B cell (primary cell): ENCODE measurements around the gene NADK2. TPM values are rescaled to one million over a fixed set of nuclear protein-coding genes. Genes with fewer than 3 reads are reported as not detected.

Source experiments
- ATAC-seq: fragments of 200-7000 bp; cut with Tn5 transposase; one replicate; pipeline ENCODE4 v1.10.0; 2021; ENCODE audit warnings: low read depth, mild to moderate bottlenecking, moderate number of reproducible peaks, moderate library complexity
- CTCF ChIA-PET: fragments of 350-600 bp; sonication (Branson Sonifier 250); formaldehyde crosslinking; loops from one replicate; lab custom pipeline; 2021; ENCODE audit warnings: antibody characterized with exemption, inconsistent platforms; lab: Charles Lee
- POLR2A ChIA-PET: fragments of 350-600 bp; sonication (Branson Sonifier 250); formaldehyde crosslinking; loops from one replicate; lab custom pipeline; 2021; ENCODE audit warnings: antibody characterized with exemption; lab: Charles Lee
- DNase-seq: peaks from one replicate; pipeline ENCODE4 v3.0.0; 2013
- H2AFZ ChIP-seq: 2 replicates; pipeline ENCODE4 v1.6.1; 2012; ENCODE audit warnings: mild to moderate bottlenecking, low read depth, low read length; ENCODE audit not compliant: insufficient read depth, poor library complexity, severe bottlenecking
- H3K27ac ChIP-seq, 2 donors: 1 replicate in 1 of 2; 2 replicates in 1 of 2; pipeline ENCODE4 v1.5.1; 2012 to 2013; ENCODE audit warnings: low read length in 2 of 2, mild to moderate bottlenecking in 2 of 2, moderate library complexity in 1 of 2
- H3K27me3 ChIP-seq, 4 experiments: fragments of 200-600 bp in 1 of 4; sonication (generic) in 1 of 4; replicated peaks in 1 of 4; 1 replicate in 2 of 4; 2 replicates in 2 of 4; pipeline versions ENCODE4 v1.6.1 to v1.7.0; 2013 to 2016; ENCODE audit warnings: low read length in 3 of 4, mild to moderate bottlenecking in 2 of 4, mixed read lengths in 1 of 4, moderate library complexity in 1 of 4; ENCODE audit not compliant: insufficient read depth in 4 of 4, control insufficient read depth in 3 of 4; ENCODE audit errors: control extremely low read depth in 1 of 4
- H3K36me3 ChIP-seq, 2 experiments: replicated peaks in 1 of 2; 1 replicate in 1 of 2; 2 replicates in 1 of 2; pipeline versions ENCODE4 v1.6.1 to v1.7.1; 2013; ENCODE audit warnings: low read length in 1 of 2; ENCODE audit not compliant: insufficient read depth in 2 of 2, control insufficient read depth in 1 of 2; ENCODE audit errors: control extremely low read depth in 1 of 2, extremely low read depth in 1 of 2
- H3K4me1 ChIP-seq, 2 donors: fragments of 200-600 bp in 1 of 2; sonication (generic) in 1 of 2; 1 replicate in 1 of 2; 2 replicates in 1 of 2; pipeline versions ENCODE4 v1.5.1 to v1.6.1; 2013 to 2017; ENCODE audit warnings: low read length in 2 of 2; ENCODE audit not compliant: control insufficient read depth in 2 of 2, insufficient read depth in 2 of 2
- H3K4me2 ChIP-seq: replicated peaks from 2 replicates; pipeline ENCODE3; 2012; ENCODE audit warnings: mild to moderate bottlenecking, low read depth, low read length; ENCODE audit not compliant: poor library complexity, severe bottlenecking
- H3K4me3 ChIP-seq, 5 experiments: fragments of 200-600 bp in 1 of 5; sonication (generic) in 1 of 5; 1 replicate in 3 of 5; 2 replicates in 2 of 5; pipeline versions ENCODE4 v1.5.1 to v1.7.0; 2011 to 2016; ENCODE audit warnings: low read length in 4 of 5, mild to moderate bottlenecking in 4 of 5, low read depth in 2 of 5, control low read depth in 1 of 5, moderate library complexity in 1 of 5; ENCODE audit not compliant: insufficient read depth in 1 of 5; ENCODE audit errors: control extremely low read depth in 1 of 5, extremely low read depth in 1 of 5
- H3K79me2 ChIP-seq: fragments of 200-600 bp; sonication (generic); one replicate; pipeline ENCODE4 v1.6.0; 2016; ENCODE audit warnings: low read length; ENCODE audit not compliant: control insufficient read depth, insufficient read depth
- H3K9ac ChIP-seq: fragments of 200-600 bp; sonication (generic); 2 replicates; pipeline ENCODE4 v1.6.1; 2017; ENCODE audit warnings: mild to moderate bottlenecking, low read length, moderate library complexity
- H3K9me3 ChIP-seq, 3 donors: one replicate each; pipeline versions ENCODE4 v1.6.1 to v1.7.1; 2013; ENCODE audit warnings: low read length in 2 of 3; ENCODE audit not compliant: control insufficient read depth in 2 of 3, insufficient read depth in 1 of 3; ENCODE audit errors: control extremely low read depth in 1 of 3
- H4K20me1 ChIP-seq: 2 replicates; pipeline ENCODE4 v1.6.0; 2012; ENCODE audit warnings: mild to moderate bottlenecking, low read length; ENCODE audit not compliant: insufficient read depth, control insufficient read depth, poor library complexity, severe bottlenecking
- H3K27ac Mint-ChIP-seq: one replicate; pipeline ENCODE4 v1.8.0; 2021; ENCODE audit warnings: mixed read lengths
- H3K27me3 Mint-ChIP-seq: one replicate; pipeline ENCODE4 v1.8.0; 2021; ENCODE audit warnings: mixed read lengths
- H3K4me1 Mint-ChIP-seq: one replicate; pipeline ENCODE4 v1.8.0; 2021; ENCODE audit warnings: mixed read lengths
- H3K4me3 Mint-ChIP-seq: one replicate; pipeline ENCODE4 v1.8.0; 2021; ENCODE audit warnings: mixed read lengths
- H3K9me3 Mint-ChIP-seq: one replicate; pipeline ENCODE4 v1.8.0; 2022; ENCODE audit warnings: mixed read lengths; ENCODE audit not compliant: insufficient read depth
- CTCF ChIP-seq: fragments of 200-600 bp; IDR thresholded peaks from one replicate; pipeline ENCODE4 v1.8.0; 2022; ENCODE audit warnings: antibody characterized with exemption, mild to moderate bottlenecking
- EZH2 ChIP-seq: IDR thresholded peaks from 2 replicates; pipeline ENCODE4 v1.6.1; 2012; ENCODE audit warnings: borderline replicate concordance, low read depth, mild to moderate bottlenecking, moderate library complexity, low read length; ENCODE audit not compliant: insufficient read depth, poor library complexity, severe bottlenecking
- WGBS: methylation state at CpG from one replicate; pipeline ENCODE4 v1.1.5; 2013; ENCODE audit warnings: missing lambda C conversion rate; ENCODE audit not compliant: insufficient coverage; 5-methylcytosine and 5-hydroxymethylcytosine counted together
- intact Hi-C: fragments of 100-400 bp; cut with micrococcal nuclease; formaldehyde crosslinking; loops from one replicate; pipeline ENCODE4 v1.10.0; 2022
- polyA plus RNA-seq: library from polyadenylated mRNA; depleted of rRNA; stranded (reverse); fragments of >200 nt; gene quantifications from 2 replicates; pipeline ENCODE4 v1.2.3, GENCODE V29; 2012
- total RNA-seq, 2 donors: library from RNA; stranded (reverse); fragments of 120-200 nt in 1 of 2; gene quantifications; 1 replicate in 1 of 2; 2 replicates in 1 of 2; pipeline versions ENCODE4 v1.2.3 to v1.2.4, GENCODE V29; 2013 to 2022

Gene NADK2
- total and polyA plus RNA-seq, 2 donors (not counting 1 experiment from before 2014, with no cell fraction given) = 3.3 to 18.6 TPM

- Histone ChIP-seq H3K4me3 (no peak overlapping the region), H3K79me2 (no peaks in the 10 kb centered on the region), H3K9me3 (no peaks in the 10 kb centered on the region), H4K20me1 (no peaks in the 10 kb centered on the region), H3K36me3 (no peaks in the 10 kb centered on the region), H3K4me2 (no peak overlapping the region), H3K27me3 (no peaks in the 10 kb centered on the region), H3K9ac (no peak overlapping the region), H3K27ac (no peak overlapping the region), H3K4me1 (no peaks in the 10 kb centered on the region), H2AFZ (no peak overlapping the region)
- H3K4me1 Mint-ChIP-seq = no peaks in the 10 kb centered on the region
- DNase-seq = no peak
- intact Hi-C loops = no loop called here
- H3K4me3 Mint-ChIP-seq = no peak overlapping the region
- peaks cover 3% of the 10 kb centered on the region for H3K9me3 Mint-ChIP-seq
- ChIA-PET POLR2A (no interaction called here), CTCF (no interaction called here)
- no peak overlapping the region for H3K27ac Mint-ChIP-seq
- TF ChIP-seq CTCF (no peak), EZH2 (no peak)
- WGBS = no CpG with 5 or more reads among the region's 2 CpGs
- no peak for ATAC-seq
- H3K27me3 Mint-ChIP-seq = no peaks in the 10 kb centered on the region
Observed at GRCh38 chr5:36208786-36209185, 32.9 kb downstream of the NADK2 start.

- no peaks in the 10 kb centered on the region for H3K36me3 ChIP-seq
- no peaks in the 10 kb centered on the region for H4K20me1 ChIP-seq
- Mint-ChIP-seq H3K9me3 (peaks cover 3% of the 10 kb centered on the region), H3K4me3 (no peak overlapping the region), H3K4me1 (no peaks in the 10 kb centered on the region), H3K27me3 (no peaks in the 10 kb centered on the region), H3K27ac (no peak overlapping the region)
- ATAC-seq = no peak
- H3K9me3 ChIP-seq = no peaks in the 10 kb centered on the region
- no peak overlapping the region for H3K4me3 ChIP-seq
- no peaks in the 10 kb centered on the region for H3K27me3 ChIP-seq
- no peak overlapping the region for H3K9ac ChIP-seq
- no peaks in the 10 kb centered on the region for H3K79me2 ChIP-seq
- ChIA-PET POLR2A (no interaction called here), CTCF (interaction anchor here (1.3 kb wide), 1 partner anchor 11 kb away, joined by 3 read pairs; no protein-coding TSS in a partner anchor)
- no peak overlapping the region for H3K4me2 ChIP-seq
- H3K27ac ChIP-seq = no peak overlapping the region
- DNase-seq = no peak
- intact Hi-C loops = no loop called here
- no peak overlapping the region for H2AFZ ChIP-seq
- TF ChIP-seq CTCF (no peak), EZH2 (no peak)
- no peaks in the 10 kb centered on the region for H3K4me1 ChIP-seq
Observed at GRCh38 chr5:36206913-36207312, 34.8 kb downstream of the NADK2 start.
